ENCODE results near the gene LIMS1. TPM values are rescaled to one million over a fixed set of nuclear protein-coding genes. Genes with fewer than 3 reads are reported as not detected.

The LIMS1 gene
- total RNA-seq, 2 experiments from 2014 or later, result 18.5 to 21.3 TPM

DNA sequence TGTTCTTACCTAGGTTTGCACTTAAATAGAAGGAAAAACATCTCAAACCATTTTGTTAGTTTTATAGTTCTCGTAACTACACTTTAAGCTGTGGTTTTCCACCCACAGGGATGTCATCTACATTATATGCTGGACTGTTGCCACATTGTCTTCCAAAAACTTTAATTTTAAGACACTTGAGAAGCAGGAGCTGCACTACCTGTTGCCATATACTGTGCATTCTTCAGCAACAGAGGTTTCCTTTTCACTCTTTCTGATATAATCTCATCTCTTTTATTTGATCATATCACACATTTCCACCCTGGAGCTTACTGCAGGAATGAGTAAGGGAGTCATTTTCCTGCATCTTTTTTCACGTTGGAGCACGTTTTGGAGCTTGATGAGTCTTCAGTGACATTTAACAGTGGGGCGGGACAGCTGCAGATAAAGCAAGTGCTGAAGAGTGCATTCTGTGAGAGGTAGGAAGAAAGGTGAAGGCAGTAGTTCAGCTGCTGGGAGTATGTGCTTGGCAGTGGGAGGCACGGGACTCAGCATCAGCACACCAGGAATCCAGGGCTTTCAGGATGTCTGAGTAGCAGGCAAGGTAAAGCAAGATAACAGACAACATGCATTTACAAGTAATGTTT is 3.8 kb downstream of the LIMS1 start:
- no peaks in the 10 kb centered on the region for H3K36me3 ChIP-seq (ENCODE audit: insufficient read depth, low read length)
- ATAC-seq (ENCODE audit: poor library complexity) (no peak), DNase-seq (no peak)
- peaks cover 18% of the 10 kb centered on the region for H3K4me1 ChIP-seq (ENCODE audit: insufficient read depth, low read length)
- H3K27ac ChIP-seq (ENCODE audit: low read depth in 1 of 2, low read length in 2 of 2), result no peak overlapping the region
- Mint-ChIP-seq H3K27me3 (no peaks in the 10 kb centered on the region), H3K9me3 (no peaks in the 10 kb centered on the region), H3K4me1 (ENCODE audit: low read depth) (peaks cover 29% of the 10 kb centered on the region), H3K4me3 (no peak overlapping the region), H3K36me3 (ENCODE audit: low read depth) (peaks cover 4% of the 10 kb centered on the region), H3K27ac (no peak overlapping the region)
- intact Hi-C loops (cut with DNase I, micrococcal nuclease), result loop anchor here in 1 of 2 experiments (10.0 kb wide), 2 partner anchors 47 to 63 kb away; no protein-coding TSS in a partner anchor
- CTCF ChIA-PET, result no interaction called here
- POLR2A ChIA-PET, result no interaction called here
- H3K27me3 ChIP-seq (ENCODE audit: control insufficient read depth in 1 of 2, insufficient read depth in 2 of 2, low read length in 2 of 2), result no peaks in the 10 kb centered on the region
- H3K9me3 ChIP-seq (ENCODE audit: control insufficient read depth in 1 of 2, insufficient read depth in 1 of 2, low read length in 2 of 2), result no peaks in the 10 kb centered on the region
- no peak overlapping the region for H3K4me3 ChIP-seq (ENCODE audit: low read length)
- TF ChIP-seq CTCF (IDR thresholded peaks at IDR 0.05), result no peak

DNA sequence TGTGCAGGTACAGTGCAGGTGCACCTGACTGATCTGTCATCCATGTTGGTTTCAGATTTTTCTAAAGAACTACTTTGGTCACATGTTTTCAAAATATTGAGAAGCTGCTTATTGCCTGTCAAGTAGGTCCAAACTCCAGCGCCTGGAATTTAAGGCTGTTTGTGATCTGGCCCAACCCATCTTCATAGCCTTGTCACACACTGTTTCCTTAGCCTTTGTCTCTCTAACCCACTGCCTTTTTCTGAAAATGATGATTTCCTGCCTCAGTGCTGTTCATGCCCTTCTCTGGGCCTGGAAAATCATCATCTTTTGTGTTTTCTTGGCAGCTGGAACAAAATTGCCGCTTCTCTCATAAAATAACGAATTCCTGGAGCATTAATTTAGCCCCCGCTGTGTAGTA is 7.2 kb downstream of the LIMS1 start:
- ChIA-PET CTCF (no interaction called here), POLR2A (interaction anchor here (0.9 to 1.6 kb wide), 2 partner anchors 8 to 42 kb away, joined by 3 read pairs; partner anchors contain the start of gene LIMS1)
- no peak for TF ChIP-seq CTCF (IDR thresholded peaks at IDR 0.05)
- no peak for ATAC-seq (ENCODE audit: poor library complexity)
- H3K27ac Mint-ChIP-seq, result no peak overlapping the region
- intact Hi-C loops (cut with DNase I, micrococcal nuclease), result no loop called here
- no peak overlapping the region for H3K4me3 Mint-ChIP-seq
- no peak overlapping the region for H3K27ac ChIP-seq (ENCODE audit: low read depth in 1 of 2, low read length in 2 of 2)
- no peaks in the 10 kb centered on the region for H3K27me3 ChIP-seq (ENCODE audit: control insufficient read depth in 1 of 2, insufficient read depth in 2 of 2, low read length in 2 of 2)
- H3K27me3 Mint-ChIP-seq, result no peaks in the 10 kb centered on the region
- H3K36me3 ChIP-seq (ENCODE audit: insufficient read depth, low read length), result no peaks in the 10 kb centered on the region
- no peaks in the 10 kb centered on the region for H3K36me3 Mint-ChIP-seq (ENCODE audit: low read depth)
- H3K4me1 Mint-ChIP-seq (ENCODE audit: low read depth), result peaks cover 7% of the 10 kb centered on the region
- no peaks in the 10 kb centered on the region for H3K4me1 ChIP-seq (ENCODE audit: insufficient read depth, low read length)
- no peak overlapping the region for H3K4me3 ChIP-seq (ENCODE audit: low read length)
- DNase-seq, result no peak
- no peaks in the 10 kb centered on the region for H3K9me3 Mint-ChIP-seq
- H3K9me3 ChIP-seq (ENCODE audit: control insufficient read depth in 1 of 2, insufficient read depth in 1 of 2, low read length in 2 of 2), result no peaks in the 10 kb centered on the region

- DNase-seq (no peak), ATAC-seq (ENCODE audit: poor library complexity) (no peak)
- Histone ChIP-seq H3K9me3 (ENCODE audit: control insufficient read depth in 1 of 2, insufficient read depth in 1 of 2, low read length in 2 of 2) (no peaks in the 10 kb centered on the region), H3K4me3 (ENCODE audit: low read length) (no peak overlapping the region), H3K27ac (ENCODE audit: low read depth in 1 of 2, low read length in 2 of 2) (no peak overlapping the region), H3K27me3 (ENCODE audit: control insufficient read depth in 1 of 2, insufficient read depth in 2 of 2, low read length in 2 of 2) (no peaks in the 10 kb centered on the region), H3K4me1 (ENCODE audit: insufficient read depth, low read length) (no peaks in the 10 kb centered on the region), H3K36me3 (ENCODE audit: insufficient read depth, low read length) (no peaks in the 10 kb centered on the region)
- no peaks in the 10 kb centered on the region for H3K27me3 Mint-ChIP-seq
- intact Hi-C loops (cut with DNase I, micrococcal nuclease), result no loop called here
- no peak overlapping the region for H3K27ac Mint-ChIP-seq
- CTCF ChIA-PET, result no interaction called here
- POLR2A ChIA-PET, result interaction anchor here (1.6 kb wide), 1 partner anchor 8 kb away, joined by 3 read pairs; the partner anchor contains the start of gene LIMS1
- H3K9me3 Mint-ChIP-seq, result no peaks in the 10 kb centered on the region
- H3K36me3 Mint-ChIP-seq (ENCODE audit: low read depth), result no peaks in the 10 kb centered on the region
- H3K4me3 Mint-ChIP-seq, result no peak overlapping the region
- peaks cover 12% of the 10 kb centered on the region for H3K4me1 Mint-ChIP-seq (ENCODE audit: low read depth)
- TF ChIP-seq CTCF (IDR thresholded peaks at IDR 0.05), result no peak
These were observed 7.8 kb downstream of the LIMS1 start for GRCh38 chr2:108542071-108542470.
